ENCODE results near the gene FAM47C. TPM values are rescaled to one million over a fixed set of nuclear protein-coding genes. Genes with fewer than 3 reads are reported as not detected.
"Not testable (repeated sequence)": the region's sequence is repeated elsewhere in the genome, so short reads cannot be mapped to it uniquely, and the experiment has no call there.

FAM47C gene
- under 1 TPM in 3 of 5 donors, not detected in 2; 0.04 to 0.05 (median 0.04) TPM for polyA plus RNA-seq (ENCODE audit: insufficient read depth in 1 of 5, insufficient read length in 5 of 5, low replicate concordance in 1 of 5)
- long read RNA-seq, donor 1, result 0 reads
- long read RNA-seq, donor 2, result 0 reads
- long read RNA-seq, donor 3, result 0 reads
- long read RNA-seq, donor 4, result 0 reads
- long read RNA-seq, donor 5, result 0 reads
- long read RNA-seq, donor 6, result 0 reads
- long read RNA-seq, donor 7, result 0 reads
- long read RNA-seq, donor 8, result 0 reads

DNA sequence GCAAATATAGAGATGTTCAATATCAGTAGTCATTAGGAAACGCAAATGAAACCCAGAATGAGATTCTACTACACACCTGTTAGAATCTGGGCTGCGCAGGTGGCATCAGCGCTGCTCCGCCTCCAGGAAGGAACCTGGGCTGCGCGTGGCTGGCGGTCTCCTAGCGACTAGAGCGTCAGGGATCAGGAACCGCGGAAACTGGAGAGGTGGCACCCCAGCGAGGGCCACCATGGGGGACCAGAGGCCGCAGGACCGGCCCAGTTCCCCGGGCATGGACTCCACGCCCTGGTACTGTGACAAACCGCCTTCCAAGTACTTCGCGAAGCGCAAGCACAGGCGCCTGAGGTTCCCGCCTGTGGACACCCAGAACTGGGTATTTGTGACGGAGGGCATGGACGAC is at the start of gene FAM47C:
TSS of gene FAM47C (plus strand) at position 185 of the 400 bp plus-strand sequence. CDS start at position 230, 45 bp downstream.
- DNase-seq, result not testable (repeated sequence)

DNA sequence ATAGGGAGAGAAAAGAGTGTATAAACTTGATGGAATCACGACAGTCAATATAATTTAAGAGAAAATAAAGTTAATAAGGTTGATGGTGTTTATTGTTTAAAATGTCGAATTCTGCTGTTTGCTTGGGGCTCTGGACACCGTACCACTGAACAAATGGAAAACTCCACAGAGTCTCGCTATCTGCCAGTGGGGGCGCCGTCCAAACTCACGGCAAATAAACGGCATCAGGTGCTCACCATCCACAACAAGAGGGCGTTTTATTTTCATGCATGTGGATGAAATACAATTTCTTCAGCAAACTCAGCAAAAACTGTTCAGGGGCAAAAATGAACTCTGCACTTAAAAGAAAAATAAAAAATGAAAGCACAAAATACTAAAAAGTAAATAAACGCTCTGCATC is 46.6 kb upstream of the FAM47C start:
- no peak for DNase-seq

DNA sequence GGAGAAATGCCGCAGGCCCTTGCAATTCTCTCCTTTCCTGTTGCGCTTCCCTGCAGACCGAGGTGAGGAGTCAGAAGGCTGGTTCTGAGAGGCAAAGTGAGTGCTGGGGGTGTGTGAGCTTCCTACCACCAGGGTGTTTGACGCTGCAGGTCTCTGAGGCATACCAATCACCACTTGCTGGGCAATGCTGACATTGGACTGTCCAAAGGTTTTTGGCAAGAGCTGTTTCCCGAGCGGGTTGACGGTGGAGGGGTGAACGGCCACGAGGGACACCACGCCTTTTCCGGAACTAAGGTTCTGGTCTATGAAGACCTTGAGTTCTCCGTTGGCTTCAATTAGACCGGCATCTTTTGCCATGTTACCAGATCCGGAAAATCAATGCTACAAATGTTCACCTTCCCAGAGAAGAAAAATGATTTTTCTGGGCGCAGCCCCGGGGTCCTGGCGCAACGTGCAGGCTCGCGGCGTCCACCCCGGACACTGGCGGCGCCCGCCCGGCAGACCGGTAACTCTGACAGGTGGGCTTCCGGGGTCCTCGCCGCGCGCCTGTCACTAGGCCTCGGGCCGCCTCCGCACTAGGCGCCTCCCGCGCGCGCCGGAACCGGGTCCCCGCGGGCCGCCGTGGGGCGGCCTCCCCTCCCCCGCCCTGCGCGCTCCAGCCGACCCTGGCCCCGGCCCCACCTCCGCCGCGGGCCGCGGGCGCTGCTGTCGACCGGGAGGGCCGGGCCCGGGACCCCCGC is 44.9 kb upstream of the FAM47C start:
- DNase-seq, result no peak

DNA sequence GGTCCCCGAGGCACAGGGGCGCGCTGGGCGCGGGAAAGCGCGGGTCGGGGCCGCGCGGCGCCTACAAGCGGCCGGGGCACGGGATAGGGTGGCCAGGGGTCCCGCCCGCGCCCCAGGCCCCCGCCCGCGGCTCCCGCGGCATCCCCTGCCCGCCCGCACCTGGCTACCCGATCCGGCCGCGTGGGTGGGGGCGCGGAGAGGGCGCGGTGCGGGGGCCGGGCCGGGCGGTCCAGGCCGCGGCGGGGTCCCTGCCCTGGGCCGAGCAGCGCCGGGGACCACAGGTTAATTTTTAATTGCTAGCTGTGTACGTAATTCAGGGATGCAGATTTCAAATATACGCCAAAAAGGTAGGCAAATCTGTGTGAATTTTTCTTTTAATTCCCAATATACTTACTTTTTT is 44.3 kb upstream of the FAM47C start:
- DNase-seq, result no peak

DNA sequence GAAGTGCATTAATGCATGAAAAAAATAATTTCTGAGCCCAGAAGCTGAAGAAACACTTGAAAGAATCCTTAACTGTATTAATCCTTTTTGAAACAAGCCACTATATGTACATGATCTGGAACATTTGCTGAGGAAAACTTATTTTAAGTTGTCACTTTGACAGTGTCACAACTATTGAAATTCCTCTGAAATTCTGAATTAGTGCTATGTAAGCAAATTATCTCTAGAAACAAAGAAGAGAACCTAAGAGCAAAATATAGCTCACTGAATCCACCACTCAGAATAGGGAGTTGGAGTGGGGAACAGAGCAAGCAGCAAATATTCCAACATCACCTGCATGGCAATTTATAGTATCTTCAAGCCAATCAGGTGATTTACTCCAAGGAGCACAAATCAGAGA is 34.6 kb upstream of the FAM47C start:
- no peak for DNase-seq

DNA sequence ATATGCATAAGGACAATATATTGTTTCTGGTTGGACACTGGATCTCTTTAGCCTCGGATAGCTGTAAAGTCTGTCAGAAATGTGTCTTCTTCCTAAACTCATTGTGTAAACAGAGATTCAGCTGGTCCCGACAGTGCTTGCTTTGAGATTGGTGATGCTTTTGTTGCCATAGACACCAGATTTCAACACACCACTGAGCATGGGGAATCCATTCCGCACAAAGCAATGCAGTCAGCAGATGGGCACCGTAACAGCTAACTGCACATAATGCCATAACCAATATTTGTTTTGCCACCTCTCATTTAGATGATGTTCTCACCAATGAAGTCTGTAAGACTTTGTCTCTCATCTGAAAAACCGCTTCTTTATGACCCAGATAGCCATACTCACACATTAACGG is 33.3 kb upstream of the FAM47C start:
- DNase-seq, result no peak

DNA sequence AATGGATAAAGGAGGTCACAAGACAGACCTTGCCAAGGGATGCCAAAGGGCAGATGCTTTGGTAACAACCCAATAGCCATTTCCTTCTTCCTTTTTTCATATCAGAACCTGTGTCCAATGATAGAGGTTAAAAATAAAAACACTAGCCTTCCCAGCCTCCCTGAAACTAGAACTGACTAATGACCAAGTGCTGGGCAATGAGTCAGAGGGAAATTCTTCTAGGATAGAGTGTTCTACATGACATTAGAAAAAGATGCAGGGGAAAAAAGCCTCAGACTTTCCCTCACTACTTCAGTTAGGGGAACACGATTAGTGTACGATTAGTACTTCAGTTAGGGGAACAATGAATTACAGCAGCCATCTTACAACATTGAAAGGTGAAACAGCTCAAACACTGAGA is 29.3 kb upstream of the FAM47C start:
- DNase-seq, result no peak

DNA sequence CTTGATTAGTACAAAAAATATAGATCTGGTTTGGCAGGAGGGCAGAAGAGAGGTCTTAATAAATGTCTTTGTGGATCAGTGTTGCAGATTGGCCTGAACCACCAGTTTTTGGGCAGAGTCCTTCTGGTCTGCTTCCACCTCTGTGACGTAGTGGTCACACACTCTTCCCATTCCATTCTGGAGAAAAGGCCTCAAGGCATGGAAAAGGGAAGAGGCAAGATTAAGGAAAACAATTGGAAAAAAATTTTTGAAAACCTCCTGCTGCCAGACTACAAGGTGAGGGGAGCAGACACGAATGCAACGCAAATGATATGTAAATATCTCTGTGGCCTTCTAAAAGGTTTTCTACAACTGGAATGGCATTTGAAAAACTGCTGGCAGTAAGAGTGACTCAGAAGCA is 24.3 kb upstream of the FAM47C start:
- DNase-seq, result no peak

DNA sequence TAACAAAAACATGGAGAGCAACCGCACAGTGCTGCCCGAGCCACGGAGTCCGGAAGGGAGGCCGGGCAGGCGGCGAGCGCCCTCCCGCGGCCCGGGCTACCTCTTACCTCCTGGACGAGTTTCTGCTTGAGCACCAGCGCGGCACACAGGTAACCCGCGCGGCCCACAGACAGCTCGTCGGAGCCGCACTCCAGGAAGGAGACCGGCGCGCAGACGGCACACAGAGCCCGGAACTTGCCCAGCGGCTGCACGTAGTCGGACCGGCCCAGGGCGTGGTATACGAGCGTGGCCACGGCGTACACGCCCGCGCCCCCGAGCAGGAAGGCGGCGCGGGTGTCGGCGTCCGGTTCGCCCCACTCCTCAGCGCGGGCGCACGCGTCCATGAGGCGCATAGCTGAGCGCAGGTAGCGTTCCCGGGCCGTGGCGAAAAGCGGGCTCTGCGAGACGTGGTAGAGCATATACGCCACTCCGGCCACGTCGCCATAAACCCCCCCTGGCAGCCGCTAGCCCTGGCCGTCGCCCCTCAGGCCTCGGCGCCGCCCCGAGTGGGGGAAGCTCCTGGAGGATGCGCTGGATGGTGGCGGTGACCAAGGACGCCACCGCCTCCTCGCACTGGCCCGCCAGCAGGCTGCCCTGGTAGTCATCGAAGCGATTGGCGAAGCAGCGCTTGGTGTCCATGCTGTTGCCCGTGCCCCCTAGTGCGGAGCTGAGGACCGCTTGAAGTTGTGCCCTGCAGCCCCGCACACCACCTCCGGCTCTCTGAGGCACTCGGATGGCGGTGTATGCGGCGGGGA is 22.6 kb upstream of the FAM47C start:
- not testable (repeated sequence) for DNase-seq

DNA sequence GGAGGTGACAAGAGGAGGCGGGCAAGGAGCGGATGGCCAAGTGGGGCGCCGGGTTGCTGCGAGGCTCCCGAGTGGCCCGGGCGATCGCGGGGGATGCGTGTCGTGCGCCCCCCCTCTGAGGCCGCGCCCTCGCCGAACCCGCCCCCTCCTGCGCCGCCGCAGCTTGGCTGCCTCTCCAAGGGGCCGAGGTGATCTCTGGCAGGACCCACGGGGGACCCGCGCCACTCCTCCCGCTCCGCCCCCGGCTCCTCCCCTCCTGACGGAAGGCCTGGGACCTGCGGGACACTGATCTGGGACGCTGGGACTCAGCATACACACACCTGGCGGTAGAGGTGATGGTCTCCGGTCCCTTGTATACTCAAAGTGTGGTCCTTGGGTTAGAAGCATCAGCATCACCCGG is 21.9 kb upstream of the FAM47C start:
- DNase-seq, result no peak

DNA sequence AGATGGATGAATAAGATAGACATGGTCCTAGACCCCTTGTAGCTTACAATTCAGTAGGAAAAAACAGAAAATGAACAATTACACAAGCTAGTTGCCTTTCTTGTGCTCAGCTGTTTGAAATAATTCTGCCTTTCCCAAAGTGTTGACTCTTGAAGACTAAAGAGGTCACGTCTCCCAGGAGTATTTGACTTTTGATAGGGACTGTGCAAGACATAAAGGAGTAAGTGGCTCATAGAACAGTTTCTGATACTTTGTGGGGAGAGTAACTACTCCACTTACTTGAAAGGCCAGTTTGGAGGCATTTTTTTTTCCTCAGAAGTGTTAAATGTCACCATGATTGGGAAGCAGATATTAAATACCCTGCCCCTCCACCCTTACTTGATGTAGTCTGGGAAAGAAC is 21.0 kb upstream of the FAM47C start:
- DNase-seq, result not testable (repeated sequence)

DNA sequence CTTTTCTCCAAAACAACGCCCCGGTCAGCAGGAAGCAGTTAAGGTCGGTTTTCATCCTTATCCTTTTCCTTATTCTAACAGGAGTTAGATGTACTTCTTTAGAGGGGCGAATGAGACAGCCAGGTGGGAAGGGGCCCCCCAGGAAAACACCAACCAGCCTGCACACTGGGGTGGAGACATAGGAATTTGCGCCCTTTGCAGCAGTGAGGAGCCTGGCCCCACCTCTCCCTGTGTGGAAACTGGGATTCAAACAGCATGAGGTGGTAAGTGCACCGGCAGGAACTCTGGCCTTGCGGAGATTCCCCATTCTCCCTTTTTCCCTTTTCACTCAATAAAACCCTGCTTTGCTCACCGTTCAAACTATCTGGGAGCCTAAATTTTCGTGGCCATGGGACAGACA is 8.0 kb upstream of the FAM47C start:
- DNase-seq, result no peak

DNA sequence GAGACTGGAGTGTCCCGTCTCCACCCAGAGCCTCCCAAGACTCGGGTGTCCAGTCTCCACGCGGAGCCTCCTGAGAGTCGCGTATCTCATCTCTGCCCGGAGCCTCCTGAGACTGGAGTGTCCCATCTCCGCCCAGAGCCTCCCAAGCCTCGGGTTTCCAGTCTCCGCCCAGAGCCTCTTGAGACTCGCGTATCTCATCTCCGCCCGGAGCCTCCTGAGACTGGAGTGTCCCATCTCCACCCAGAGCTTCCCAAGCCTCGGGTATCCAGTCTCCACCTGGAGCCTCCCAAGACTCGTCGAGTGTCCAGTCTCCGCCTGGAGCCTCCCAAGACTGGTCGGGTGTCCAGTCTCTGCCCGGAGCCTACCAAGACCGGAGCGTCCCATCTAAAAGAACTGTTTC is 2.3 kb downstream of the FAM47C start:
- DNase-seq, result no peak

DNA sequence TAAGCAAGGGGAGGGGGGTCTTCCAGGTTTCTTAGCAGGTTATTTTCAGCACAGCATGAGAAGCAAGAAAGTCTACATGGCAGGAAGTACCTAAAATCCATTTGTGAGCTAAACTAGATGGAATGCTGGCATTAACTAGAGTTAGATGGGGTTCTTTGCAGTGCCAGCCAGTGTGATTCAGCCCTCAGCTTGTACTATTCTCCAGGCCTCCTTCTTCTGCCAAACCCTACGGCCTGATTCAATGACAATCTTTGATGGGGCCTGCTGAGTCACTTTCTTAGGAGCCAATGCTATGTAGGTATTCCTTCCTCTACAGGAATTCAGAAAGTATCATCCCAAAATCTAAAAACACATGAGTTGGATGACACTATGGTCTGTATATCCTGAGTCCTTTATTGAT is 26.1 kb downstream of the FAM47C start:
- not testable (repeated sequence) for DNase-seq

DNA sequence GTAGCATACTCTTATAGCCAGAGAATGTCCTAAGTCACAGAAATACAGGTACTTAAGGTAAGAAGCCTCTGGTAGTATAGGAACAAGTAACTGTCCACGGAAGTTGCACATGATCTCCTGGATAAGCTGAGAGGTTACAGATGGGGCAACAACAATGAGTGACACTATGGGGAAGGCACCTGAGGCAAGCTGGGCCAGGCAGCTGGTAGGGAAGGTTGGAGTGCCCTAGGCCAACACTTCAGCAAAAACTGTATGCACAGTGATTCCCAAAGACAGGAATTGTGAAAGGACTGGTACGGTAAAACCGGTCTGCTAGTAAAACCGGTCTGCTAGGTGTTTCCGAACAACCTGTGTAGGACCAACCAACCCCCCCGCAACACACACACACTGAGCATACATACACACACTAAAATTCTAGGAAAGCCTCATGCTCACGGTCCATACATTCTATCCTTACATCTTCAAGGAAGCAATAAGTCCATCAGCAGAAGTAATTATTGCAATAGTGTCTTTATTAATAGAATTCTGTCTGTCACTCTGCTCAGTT is 28.6 kb downstream of the FAM47C start:
- DNase-seq, result peak; percentile 3 to 4

DNA sequence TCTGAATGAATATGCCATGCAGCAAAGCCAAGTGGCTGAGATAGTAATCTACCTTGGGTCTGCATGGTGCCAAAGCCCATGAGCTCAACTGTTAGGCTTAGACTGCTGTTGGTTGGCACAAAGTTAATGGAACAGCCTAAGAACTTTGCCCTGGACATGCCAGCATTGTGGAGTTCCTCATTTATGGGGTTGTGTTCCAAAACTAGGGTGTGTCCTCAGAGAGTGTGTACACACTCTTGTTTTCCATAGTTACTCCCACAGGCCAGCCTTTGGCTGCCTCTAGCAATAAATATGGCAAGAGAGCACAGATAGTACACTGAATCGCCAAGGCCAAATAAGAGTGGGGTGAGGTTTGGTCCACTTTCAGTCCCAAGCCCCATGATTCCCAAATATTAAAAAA is 30.6 kb downstream of the FAM47C start:
- not testable (repeated sequence) for DNase-seq

DNA sequence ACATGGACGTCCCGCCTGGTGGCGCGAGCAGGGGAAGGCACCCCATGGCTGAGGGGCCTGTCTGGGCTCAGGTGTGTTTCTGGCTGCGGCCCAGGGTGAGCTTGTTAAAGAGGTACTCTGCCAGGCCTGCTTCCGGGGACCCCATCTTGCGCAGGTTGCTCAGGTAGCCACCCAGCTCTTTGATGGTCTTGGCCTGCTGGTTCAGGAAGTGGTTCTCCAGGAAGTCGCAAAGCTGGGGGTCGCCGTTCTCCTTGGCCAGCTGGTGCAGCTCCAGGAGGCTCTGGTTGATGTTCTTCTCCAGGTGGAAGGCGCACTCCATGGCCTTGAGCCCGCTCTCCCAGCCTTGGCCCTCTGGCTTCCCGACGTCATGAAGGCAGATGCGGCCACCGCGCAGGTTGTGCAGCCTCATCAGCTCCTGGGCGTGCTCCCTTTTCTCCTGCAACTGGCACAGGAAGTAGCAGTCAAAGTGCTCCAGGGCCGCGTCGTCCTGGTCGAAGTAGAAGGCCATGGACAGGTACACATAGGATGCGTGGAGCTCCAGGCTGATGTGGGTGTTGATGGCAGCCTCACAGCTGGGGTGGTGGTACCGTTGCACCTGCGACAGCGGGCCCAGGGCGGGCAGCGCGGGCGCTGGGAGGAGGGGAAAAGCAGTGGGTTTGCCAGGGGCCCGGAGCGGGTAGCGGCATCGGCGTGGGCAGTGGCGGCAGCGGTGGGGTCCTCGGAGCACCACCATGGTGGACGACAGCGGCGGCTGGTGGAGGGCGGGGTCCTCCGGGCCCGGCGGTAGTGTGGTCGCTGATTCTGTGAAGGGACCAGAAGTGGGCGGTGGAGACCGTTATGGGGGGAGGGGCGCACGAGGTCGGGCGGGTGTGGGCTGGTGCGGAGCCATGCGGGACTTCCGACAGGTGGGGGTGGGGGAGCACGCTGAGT is 35.1 kb downstream of the FAM47C start:
- DNase-seq, result not testable (repeated sequence)

DNA sequence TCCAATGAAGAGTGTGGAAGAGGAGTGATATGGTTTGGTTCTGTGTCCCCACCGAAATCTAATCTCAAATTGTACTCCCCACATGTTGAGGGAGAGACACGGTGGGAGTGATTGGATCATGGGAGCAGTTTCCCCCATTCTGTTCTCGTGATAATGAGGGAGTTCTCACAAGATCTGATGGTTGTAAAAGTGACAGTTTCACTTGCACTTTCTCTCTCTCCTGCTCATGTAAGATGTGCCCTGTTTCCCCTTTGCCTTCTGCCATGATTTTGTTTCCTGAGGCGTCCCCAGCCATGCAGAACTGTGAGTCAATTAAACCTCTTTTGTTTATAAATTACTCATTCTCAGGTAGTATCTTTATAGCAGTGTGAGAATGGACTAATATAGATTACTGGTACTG is 39.6 kb downstream of the FAM47C start:
- no peak for DNase-seq

DNA sequence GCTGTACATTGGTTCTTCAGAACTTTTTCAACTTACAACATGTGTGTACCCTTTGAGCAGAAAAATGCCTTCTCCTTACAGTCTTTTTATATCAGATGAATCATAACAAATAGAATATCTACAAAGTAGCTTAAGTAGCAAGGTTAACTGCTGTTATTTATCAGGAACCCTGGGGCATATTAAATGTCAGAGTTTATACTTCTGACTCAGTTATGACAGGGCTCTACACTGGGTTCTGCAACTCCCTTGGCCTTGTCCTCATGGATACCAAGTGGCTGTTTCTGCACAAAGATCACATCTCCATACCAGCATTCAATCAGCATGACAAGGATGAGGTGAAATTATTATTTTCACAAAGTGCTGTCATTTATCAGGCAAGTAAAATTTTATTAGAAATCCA is 49.4 kb downstream of the FAM47C start:
- DNase-seq, result not testable (repeated sequence)

DNA sequence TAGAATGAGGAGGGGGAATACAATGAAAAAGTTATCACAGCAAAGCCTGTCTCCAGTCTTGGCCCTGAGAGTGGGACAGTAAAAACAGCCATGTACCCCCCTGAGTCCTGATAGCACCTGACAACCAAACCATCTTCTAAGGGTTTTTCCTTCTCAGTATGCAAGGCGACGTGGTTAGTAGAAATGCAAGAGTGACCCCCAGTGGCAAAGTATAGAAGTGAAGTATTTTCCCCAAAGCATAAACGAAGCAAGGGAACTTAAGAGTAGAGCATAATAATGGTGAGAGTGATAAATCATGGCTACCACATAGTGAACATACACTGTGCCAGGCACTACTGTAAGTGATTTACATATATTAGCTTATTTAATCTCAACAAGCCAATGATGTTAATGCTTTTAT is 52.8 kb downstream of the FAM47C start:
- DNase-seq, result peak; percentile 13 to 28

Measured in right lung (tissue), 10 donors.